Neural progenitor cell (in vitro differentiated cells): Measurements from ENCODE around the gene HSPB3. TPM values are rescaled to one million over a fixed set of nuclear protein-coding genes. Genes with fewer than 3 reads are reported as not detected.

Experiments used
- DNase-seq: peaks from one replicate; pipeline ENCODE4 v3.0.0-alpha.2; 2016; ENCODE audit warnings: low spot score
- H2AFZ ChIP-seq: fragments of 200-600 bp; sonication (generic); replicated peaks from 2 replicates; pipeline ENCODE4 v1.6.1; 2016; ENCODE audit warnings: antibody characterized with exemption
- H3F3A ChIP-seq: fragments of 200-600 bp; sonication (generic); 2 replicates; pipeline ENCODE4 v1.6.1; 2016; ENCODE audit warnings: antibody characterized with exemption, low read depth
- H3K27ac ChIP-seq: fragments of 200-600 bp; sonication (generic); 2 replicates; pipeline ENCODE4 v1.5.1; 2016; ENCODE audit warnings: mild to moderate bottlenecking
- H3K27me3 ChIP-seq: fragments of 200-600 bp; sonication (generic); 2 replicates; pipeline ENCODE4 v1.6.1; 2016; ENCODE audit warnings: mild to moderate bottlenecking, moderate library complexity
- H3K36me3 ChIP-seq: fragments of 200-600 bp; sonication (generic); 2 replicates; pipeline ENCODE4 v1.5.1; 2016
- H3K4me1 ChIP-seq: fragments of 200-600 bp; sonication (generic); 2 replicates; pipeline ENCODE4 v1.6.1; 2016; ENCODE audit warnings: mixed run types
- H3K4me2 ChIP-seq: fragments of 200-600 bp; sonication (generic); 2 replicates; pipeline ENCODE4 v1.6.1; 2016
- H3K4me3 ChIP-seq: fragments of 200-600 bp; sonication (generic); 2 replicates; pipeline ENCODE4 v1.5.1; 2016
- H3K79me2 ChIP-seq: fragments of 200-600 bp; sonication (generic); 2 replicates; pipeline ENCODE4 v1.6.1; 2016; ENCODE audit warnings: low read depth
- H3K9ac ChIP-seq: fragments of 200-600 bp; sonication (generic); 2 replicates; pipeline ENCODE4 v1.6.1; 2016
- H3K9me3 ChIP-seq: fragments of 200-600 bp; sonication (generic); 2 replicates; pipeline ENCODE4 v1.5.1; 2016; ENCODE audit warnings: low read depth
- H4K20me1 ChIP-seq: fragments of 200-600 bp; sonication (generic); 2 replicates; pipeline ENCODE4 v1.6.1; 2016; ENCODE audit warnings: low read depth
- H3K27ac Mint-ChIP-seq: 3 replicates; pipeline ENCODE4 v1.8.0; 2021; ENCODE audit warnings: mixed read lengths
- H3K27me3 Mint-ChIP-seq: 2 replicates; pipeline ENCODE4 v1.8.0; 2022; ENCODE audit warnings: low read depth, mild to moderate bottlenecking, inconsistent platforms, moderate library complexity, mixed read lengths; ENCODE audit not compliant: insufficient read depth
- H3K36me3 Mint-ChIP-seq: 3 replicates; pipeline ENCODE4 v1.8.0; 2021; ENCODE audit warnings: mixed read lengths
- H3K4me1 Mint-ChIP-seq: 3 replicates; pipeline ENCODE4 v1.8.0; 2021; ENCODE audit warnings: mixed read lengths
- H3K4me3 Mint-ChIP-seq: 3 replicates; pipeline ENCODE4 v1.8.0; 2021; ENCODE audit warnings: mild to moderate bottlenecking, moderate library complexity, mixed read lengths
- H3K9me3 Mint-ChIP-seq: 3 replicates; pipeline ENCODE4 v1.8.0; 2020; ENCODE audit warnings: mixed read lengths
- CTCF ChIP-seq: fragments of 200-600 bp; sonication (generic); IDR thresholded peaks from 2 replicates; pipeline ENCODE4 v1.5.1; 2017; ENCODE audit warnings: antibody characterized with exemption, mild to moderate bottlenecking
- EZH2 ChIP-seq: fragments of 200-600 bp; sonication (generic); IDR thresholded peaks from 2 replicates; pipeline ENCODE4 v1.6.1; 2017; ENCODE audit warnings: antibody characterized with exemption, mild to moderate bottlenecking, moderate library complexity
- EZH2phosphoT487 ChIP-seq: fragments of 200-600 bp; sonication (generic); IDR thresholded peaks from 2 replicates; pipeline ENCODE4 v1.6.1; 2017; ENCODE audit warnings: antibody characterized with exemption
- total RNA-seq: library from RNA; depleted of rRNA; stranded (reverse); fragments of >200 nt; gene quantifications from 2 replicates; pipeline ENCODE4 v1.2.3, GENCODE V29; 2015; ENCODE audit warnings: low replicate concordance

HSPB3 gene
- total RNA-seq, 1 donor from 2014 or later, result not detected

- Histone ChIP-seq H3K36me3 (no peaks in the 10 kb centered on the region), H3K27me3 (no peaks in the 10 kb centered on the region), H3K9ac (no peak overlapping the region), H3F3A (no peaks in the 10 kb centered on the region), H3K4me1 (no peaks in the 10 kb centered on the region), H4K20me1 (no peaks in the 10 kb centered on the region), H3K4me3 (no peak overlapping the region), H3K27ac (no peak overlapping the region), H3K4me2 (no peak overlapping the region), H2AFZ (no peak overlapping the region), H3K79me2 (no peaks in the 10 kb centered on the region), H3K9me3 (no peaks in the 10 kb centered on the region)
- H3K27me3 Mint-ChIP-seq, result no peaks in the 10 kb centered on the region
- no peaks in the 10 kb centered on the region for H3K36me3 Mint-ChIP-seq
- no peaks in the 10 kb centered on the region for H3K9me3 Mint-ChIP-seq
- H3K4me3 Mint-ChIP-seq, result no peak overlapping the region
- no peak for DNase-seq
- H3K27ac Mint-ChIP-seq, result no peak overlapping the region
- H3K4me1 Mint-ChIP-seq, result peaks cover 5% of the 10 kb centered on the region
- no peak for TF ChIP-seq EZH2
- TF ChIP-seq CTCF, result no peak
- TF ChIP-seq EZH2phosphoT487, result no peak
Measured at GRCh38 chr5:54438620-54439389, 16.7 kb upstream of the HSPB3 start.

DNA sequence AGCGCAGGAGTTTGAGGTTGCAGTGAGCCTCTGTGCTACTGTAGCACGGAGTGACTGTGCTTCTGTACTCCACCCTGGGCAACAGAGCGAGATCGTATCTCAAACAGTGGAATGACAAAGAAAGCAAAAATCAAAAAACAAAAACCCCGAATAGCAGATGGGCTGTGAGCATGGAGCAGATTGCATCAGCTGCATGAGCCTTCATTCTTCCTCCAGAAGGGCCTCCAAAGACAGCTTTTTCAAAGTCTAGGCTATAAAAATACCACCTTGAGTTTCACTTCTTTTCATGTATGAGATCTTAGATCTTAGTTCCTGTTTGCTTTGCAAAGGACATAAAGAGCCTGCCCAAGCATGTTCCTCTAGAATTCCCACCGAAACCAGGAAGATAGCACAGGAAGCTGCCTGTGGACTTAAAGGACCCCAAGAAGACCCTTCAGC is 15.0 kb upstream of the HSPB3 start:
- Mint-ChIP-seq H3K9me3 (no peaks in the 10 kb centered on the region), H3K27ac (no peak overlapping the region), H3K36me3 (no peaks in the 10 kb centered on the region), H3K27me3 (no peaks in the 10 kb centered on the region), H3K4me3 (peak overlapping the region; percentile 46), H3K4me1 (peaks cover 5% of the 10 kb centered on the region)
- Histone ChIP-seq H3K27ac (no peak overlapping the region), H2AFZ (no peak overlapping the region), H3K79me2 (no peaks in the 10 kb centered on the region), H3F3A (no peaks in the 10 kb centered on the region), H3K9ac (no peak overlapping the region), H4K20me1 (no peaks in the 10 kb centered on the region), H3K27me3 (no peaks in the 10 kb centered on the region), H3K4me2 (no peak overlapping the region), H3K4me1 (no peaks in the 10 kb centered on the region), H3K4me3 (no peak overlapping the region), H3K9me3 (no peaks in the 10 kb centered on the region), H3K36me3 (no peaks in the 10 kb centered on the region)
- TF ChIP-seq EZH2, result no peak
- no peak for TF ChIP-seq CTCF
- no peak for TF ChIP-seq EZH2phosphoT487
- DNase-seq, result no peak

DNA sequence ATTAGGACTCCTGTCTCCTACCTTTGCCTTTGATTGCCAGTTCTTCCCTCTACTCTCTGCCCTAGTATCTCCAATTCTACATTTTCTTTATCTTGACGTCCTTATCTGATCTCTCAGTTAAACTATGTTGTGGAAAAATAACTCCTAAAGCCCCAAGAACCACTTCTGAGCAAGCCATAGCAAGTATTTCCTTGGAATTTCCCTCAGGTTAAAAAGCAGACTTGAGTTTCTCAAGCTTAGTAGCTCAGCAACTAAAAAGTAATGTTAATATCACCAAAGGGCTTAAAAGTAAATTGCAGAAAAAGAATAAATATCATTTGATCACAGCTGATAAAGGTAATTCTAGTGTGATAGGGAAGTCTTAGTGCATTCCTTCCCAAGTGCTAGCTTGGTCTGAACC is 13.2 kb upstream of the HSPB3 start:
- Histone ChIP-seq H3K4me1 (no peaks in the 10 kb centered on the region), H3K4me2 (no peak overlapping the region), H3F3A (no peaks in the 10 kb centered on the region), H2AFZ (no peak overlapping the region), H4K20me1 (no peaks in the 10 kb centered on the region), H3K79me2 (no peaks in the 10 kb centered on the region), H3K27me3 (no peaks in the 10 kb centered on the region), H3K4me3 (no peak overlapping the region), H3K9ac (no peak overlapping the region), H3K27ac (no peak overlapping the region), H3K36me3 (no peaks in the 10 kb centered on the region), H3K9me3 (no peaks in the 10 kb centered on the region)
- no peak overlapping the region for H3K27ac Mint-ChIP-seq
- no peak overlapping the region for H3K4me3 Mint-ChIP-seq
- no peak for DNase-seq
- no peak for TF ChIP-seq EZH2phosphoT487
- no peak for TF ChIP-seq CTCF
- TF ChIP-seq EZH2, result no peak
- no peaks in the 10 kb centered on the region for H3K9me3 Mint-ChIP-seq
- H3K27me3 Mint-ChIP-seq, result no peaks in the 10 kb centered on the region
- peaks cover 5% of the 10 kb centered on the region for H3K4me1 Mint-ChIP-seq
- no peaks in the 10 kb centered on the region for H3K36me3 Mint-ChIP-seq
